H9 (cell line): Measurements from ENCODE around the gene COX10. TPM values are rescaled to one million over a fixed set of nuclear protein-coding genes. Genes with fewer than 3 reads are reported as not detected.

ENCODE experiments used
- DNase-seq: peaks from one replicate; pipeline ENCODE4 v3.0.0-alpha.2; 2017
- H2AFZ ChIP-seq: one replicate; pipeline ENCODE4 v1.6.1; 2013; ENCODE audit warnings: mild to moderate bottlenecking, low read length, control low read depth, moderate library complexity
- H2AK5ac ChIP-seq: 2 replicates; pipeline ENCODE4 v1.6.1; 2013; ENCODE audit warnings: low read length, control low read depth, mixed read lengths; ENCODE audit not compliant: insufficient read length
- H2BK120ac ChIP-seq: one replicate; pipeline ENCODE4 v1.6.1; 2013; ENCODE audit warnings: low read depth, mild to moderate bottlenecking, low read length, control low read depth, inconsistent platforms; ENCODE audit not compliant: poor library complexity, severe bottlenecking
- H2BK12ac ChIP-seq: 2 replicates; pipeline ENCODE4 v1.6.1; 2013; ENCODE audit warnings: low read length, control low read depth, mixed read lengths, low read depth; ENCODE audit not compliant: insufficient read length
- H2BK15ac ChIP-seq: 2 replicates; pipeline ENCODE4 v1.6.1; 2013; ENCODE audit warnings: low read depth, low read length, control low read depth
- H2BK20ac ChIP-seq: one replicate; pipeline ENCODE4 v1.6.1; 2013; ENCODE audit warnings: low read depth, mild to moderate bottlenecking, low read length, control low read depth, inconsistent platforms; ENCODE audit not compliant: poor library complexity, severe bottlenecking
- H2BK5ac ChIP-seq: 2 replicates; pipeline ENCODE4 v1.6.1; 2013; ENCODE audit warnings: low read length, control low read depth, mixed read lengths; ENCODE audit not compliant: insufficient read length
- H3K14ac ChIP-seq: 2 replicates; pipeline ENCODE4 v1.6.1; 2013; ENCODE audit warnings: low read length, control low read depth; ENCODE audit not compliant: insufficient read depth
- H3K18ac ChIP-seq: 2 replicates; pipeline ENCODE4 v1.6.1; 2013; ENCODE audit warnings: low read depth, mild to moderate bottlenecking, mixed read lengths, low read length, control low read depth; ENCODE audit not compliant: insufficient read length
- H3K23ac ChIP-seq: 2 replicates; pipeline ENCODE4 v1.6.1; 2013; ENCODE audit warnings: low read length, control low read depth, mixed read lengths, low read depth; ENCODE audit not compliant: insufficient read length
- H3K23me2 ChIP-seq: 2 replicates; pipeline ENCODE4 v1.6.1; 2013; ENCODE audit warnings: low read depth, mild to moderate bottlenecking, mixed read lengths, low read length, control low read depth; ENCODE audit not compliant: insufficient read length, poor library complexity, severe bottlenecking
- H3K27ac ChIP-seq: 2 replicates; pipeline ENCODE4 v1.5.1; 2013; ENCODE audit warnings: low read length, control low read depth, mixed read lengths, low read depth; ENCODE audit not compliant: insufficient read length
- H3K27me3 ChIP-seq: 2 replicates; pipeline ENCODE4 v1.6.1; 2013; ENCODE audit warnings: low read length, control low read depth, inconsistent platforms; ENCODE audit not compliant: insufficient read depth
- H3K4ac ChIP-seq: 2 replicates; pipeline ENCODE4 v1.6.1; 2013; ENCODE audit warnings: low read depth, mild to moderate bottlenecking, control low read depth, inconsistent platforms, low read length, moderate library complexity
- H3K4me1 ChIP-seq: 2 replicates; pipeline ENCODE4 v1.6.1; 2013; ENCODE audit warnings: low read length, control low read depth, inconsistent platforms; ENCODE audit not compliant: insufficient read depth
- H3K4me2 ChIP-seq: 2 replicates; pipeline ENCODE4 v1.6.1; 2013; ENCODE audit warnings: low read length, control low read depth, mixed read lengths; ENCODE audit not compliant: insufficient read length, insufficient read depth
- H3K56ac ChIP-seq: 2 replicates; pipeline ENCODE4 v1.6.1; 2013; ENCODE audit warnings: low read depth, mild to moderate bottlenecking, mixed read lengths, low read length, control low read depth; ENCODE audit not compliant: insufficient read length
- H3K79me1 ChIP-seq: 2 replicates; pipeline ENCODE4 v1.6.1; 2013; ENCODE audit warnings: low read depth, mild to moderate bottlenecking, moderate library complexity, low read length, control low read depth, inconsistent platforms; ENCODE audit not compliant: insufficient read depth, poor library complexity, severe bottlenecking
- H3K79me2 ChIP-seq: 2 replicates; pipeline ENCODE4 v1.6.1; 2013; ENCODE audit warnings: low read length, control low read depth, inconsistent platforms; ENCODE audit not compliant: insufficient read depth
- H3K9ac ChIP-seq: 2 replicates; pipeline ENCODE4 v1.6.1; 2013; ENCODE audit warnings: low read length, control low read depth, mixed read lengths; ENCODE audit not compliant: insufficient read length; ENCODE audit errors: extremely low read depth
- H3K9me3 ChIP-seq: one replicate; pipeline ENCODE4 v1.6.1; 2013; ENCODE audit warnings: low read depth, low read length, inconsistent platforms; ENCODE audit not compliant: control insufficient read depth
- H3T11ph ChIP-seq: one replicate; pipeline ENCODE4 v1.6.1; 2013; ENCODE audit warnings: mild to moderate bottlenecking, low read length, control low read depth, inconsistent platforms
- H4K20me1 ChIP-seq: one replicate; pipeline ENCODE4 v1.6.1; 2013; ENCODE audit not compliant: control insufficient read depth, insufficient read length, insufficient read depth
- H4K5ac ChIP-seq: 2 replicates; pipeline ENCODE4 v1.6.1; 2013; ENCODE audit warnings: low read depth, mild to moderate bottlenecking, mixed read lengths, low read length, control low read depth; ENCODE audit not compliant: insufficient read length
- H4K8ac ChIP-seq: replicated peaks from 2 replicates; pipeline ENCODE4 v1.6.1; 2013; ENCODE audit warnings: low read length, control low read depth, mixed read lengths, low read depth; ENCODE audit not compliant: insufficient read length
- H4K91ac ChIP-seq: 2 replicates; pipeline ENCODE4 v1.6.1; 2013; ENCODE audit warnings: low read depth, mild to moderate bottlenecking, moderate library complexity, mixed read lengths, low read length, control low read depth; ENCODE audit not compliant: insufficient read length
- H3K27ac Mint-ChIP-seq, 3 experiments: 2 replicates in 2 of 3; 3 replicates in 1 of 3; pipeline ENCODE4 v1.8.0; 2020 to 2021; ENCODE audit warnings: mixed read lengths in 3 of 3, mild to moderate bottlenecking in 1 of 3, moderate library complexity in 1 of 3
- H3K27me3 Mint-ChIP-seq: 2 replicates; pipeline ENCODE4 v1.8.0; 2021; ENCODE audit warnings: low read depth, mild to moderate bottlenecking, moderate library complexity, mixed read lengths
- H3K36me3 Mint-ChIP-seq, 3 experiments: 2 replicates in 2 of 3; 3 replicates in 1 of 3; pipeline ENCODE4 v1.8.0; 2020 to 2021; ENCODE audit warnings: low read depth in 3 of 3, mixed read lengths in 3 of 3; ENCODE audit not compliant: insufficient read depth in 1 of 3
- H3K4me1 Mint-ChIP-seq, 2 experiments: 2 replicates each; pipeline ENCODE4 v1.8.0; 2020; ENCODE audit warnings: mixed read lengths in 2 of 2
- H3K4me3 Mint-ChIP-seq, 2 experiments: 2 replicates in 1 of 2; 3 replicates in 1 of 2; pipeline ENCODE4 v1.8.0; 2020 to 2021; ENCODE audit warnings: mild to moderate bottlenecking in 2 of 2, mixed read lengths in 2 of 2, moderate library complexity in 1 of 2
- H3K9me3 Mint-ChIP-seq, 2 experiments: 2 replicates in 1 of 2; 3 replicates in 1 of 2; pipeline ENCODE4 v1.8.0; 2020; ENCODE audit warnings: mild to moderate bottlenecking in 2 of 2, mixed read lengths in 2 of 2, moderate library complexity in 1 of 2
- CTCF ChIP-seq: fragments of 200-600 bp; sonication (generic); conservative IDR thresholded peaks from 3 replicates; pipeline ENCODE4 v1.8.0; 2021; ENCODE audit warnings: antibody characterized with exemption, mild to moderate bottlenecking
- WGBS: extraction: QIAGEN DNeasy Blood & Tissue Kit; methylation state at CpG from one replicate; pipeline ENCODE4 v1.1.7; 2013; ENCODE audit warnings: missing lambda C conversion rate, low lambda C conversion rate, mixed read lengths; ENCODE audit not compliant: insufficient read length; ENCODE audit errors: extremely low coverage; 5-methylcytosine and 5-hydroxymethylcytosine counted together
- total RNA-seq: library from RNA; stranded (reverse); gene quantifications from 2 replicates; pipeline ENCODE4 v1.2.1, GENCODE V29; 2021

COX10 gene
- total RNA-seq, 1 experiment from 2014 or later = 20.6 TPM

- no peaks in the 10 kb centered on the region for H3K4me1 ChIP-seq
- whole genome bisulfite sequencing = no CpG with 5 or more reads among the region's 1 CpG
These were observed 2.0 kb upstream of the COX10 start for GRCh38 chr17:14067347-14067746.

More at GRCh38 chr17:14067347-14067746, 2.0 kb upstream of the COX10 start:
- H4K91ac ChIP-seq = no peak overlapping the region
- H2AFZ ChIP-seq = no peak overlapping the region
- H4K20me1 ChIP-seq = no peaks in the 10 kb centered on the region
- no peak overlapping the region for H2AK5ac ChIP-seq
- DNase-seq = no peak
- H3K79me1 ChIP-seq = peaks cover 10% of the 10 kb centered on the region
- no peaks in the 10 kb centered on the region for H3K23me2 ChIP-seq
- no peak overlapping the region for H3K9ac ChIP-seq
- no peak overlapping the region for H2BK15ac ChIP-seq
- H3K27ac ChIP-seq = no peak overlapping the region
- no peak overlapping the region for H2BK20ac ChIP-seq
- no peak overlapping the region for H4K5ac ChIP-seq
- TF ChIP-seq CTCF = no peak
- peaks cover 6 to 10% of the 10 kb centered on the region in 2 experiments; a peak in 4 of 5 replicates for H3K9me3 Mint-ChIP-seq
- no peak overlapping the region for H2BK120ac ChIP-seq
- H3K23ac ChIP-seq = no peak overlapping the region
- no peak overlapping the region for H4K8ac ChIP-seq
- H3K4me1 Mint-ChIP-seq = peaks cover 14% of the 10 kb centered on the region in 2 experiments
- H2BK12ac ChIP-seq = no peak overlapping the region
- H3K4ac ChIP-seq = no peak overlapping the region
- H3K9me3 ChIP-seq = no peaks in the 10 kb centered on the region
- H3K27me3 ChIP-seq = no peaks in the 10 kb centered on the region
- H3K27ac Mint-ChIP-seq = no peak overlapping the region
- H2BK5ac ChIP-seq = no peak overlapping the region
- H3K36me3 Mint-ChIP-seq = peaks cover 20 to 22% (median 20%) of the 10 kb centered on the region in 3 experiments
- H3K56ac ChIP-seq = no peak overlapping the region
- H3K4me3 Mint-ChIP-seq = no peak overlapping the region
- no peak overlapping the region for H3K4me2 ChIP-seq
- no peak overlapping the region for H3K18ac ChIP-seq
- peaks cover 14% of the 10 kb centered on the region; the same call in 1 of the 2 replicates for H3K79me2 ChIP-seq
- no peaks in the 10 kb centered on the region for H3K27me3 Mint-ChIP-seq
- H3T11ph ChIP-seq = no peak overlapping the region
- H3K14ac ChIP-seq = no peak overlapping the region
